Measurements from ENCODE around the gene COX10.

Gene COX10

DNA sequence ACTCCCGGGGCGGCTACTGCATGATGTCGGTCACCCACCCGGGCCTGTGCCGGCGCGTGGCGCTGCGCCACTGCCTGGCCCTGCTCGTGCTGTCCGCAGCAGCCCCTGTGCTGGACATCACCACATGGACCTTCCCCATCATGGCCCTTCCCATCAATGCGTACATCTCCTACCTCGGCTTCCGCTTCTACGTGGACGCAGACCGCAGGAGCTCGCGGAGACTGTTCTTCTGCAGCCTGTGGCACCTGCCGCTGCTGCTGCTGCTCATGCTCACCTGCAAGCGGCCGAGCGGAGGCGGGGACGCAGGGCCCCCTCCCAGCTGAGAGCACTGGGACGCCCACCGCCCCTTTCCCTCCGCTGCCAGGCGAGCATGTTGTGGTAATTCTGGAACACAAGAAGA, 137.6 kb downstream of the COX10 start:
- no peaks in the 10 kb centered on the region for H3K79me2 ChIP-seq (ENCODE audit: low read length)
- no peaks in the 10 kb centered on the region for H3K9me3 ChIP-seq (ENCODE audit: insufficient read depth, low read length)
- H3K4me1 ChIP-seq (ENCODE audit: low read length), result no peaks in the 10 kb centered on the region
- no peak overlapping the region for H3K4me3 ChIP-seq (ENCODE audit: low read length)
- H3K27ac ChIP-seq (ENCODE audit: low read length), result no peak overlapping the region
- H3K4me2 ChIP-seq (ENCODE audit: low read length), result no peak overlapping the region
- H3K27me3 ChIP-seq (ENCODE audit: low read depth, low read length), result no peaks in the 10 kb centered on the region
- TF ChIP-seq EZH2phosphoT487 (IDR thresholded peaks at IDR 0.05; ENCODE audit: low read depth), result no peak
- TF ChIP-seq, protein P1, sequence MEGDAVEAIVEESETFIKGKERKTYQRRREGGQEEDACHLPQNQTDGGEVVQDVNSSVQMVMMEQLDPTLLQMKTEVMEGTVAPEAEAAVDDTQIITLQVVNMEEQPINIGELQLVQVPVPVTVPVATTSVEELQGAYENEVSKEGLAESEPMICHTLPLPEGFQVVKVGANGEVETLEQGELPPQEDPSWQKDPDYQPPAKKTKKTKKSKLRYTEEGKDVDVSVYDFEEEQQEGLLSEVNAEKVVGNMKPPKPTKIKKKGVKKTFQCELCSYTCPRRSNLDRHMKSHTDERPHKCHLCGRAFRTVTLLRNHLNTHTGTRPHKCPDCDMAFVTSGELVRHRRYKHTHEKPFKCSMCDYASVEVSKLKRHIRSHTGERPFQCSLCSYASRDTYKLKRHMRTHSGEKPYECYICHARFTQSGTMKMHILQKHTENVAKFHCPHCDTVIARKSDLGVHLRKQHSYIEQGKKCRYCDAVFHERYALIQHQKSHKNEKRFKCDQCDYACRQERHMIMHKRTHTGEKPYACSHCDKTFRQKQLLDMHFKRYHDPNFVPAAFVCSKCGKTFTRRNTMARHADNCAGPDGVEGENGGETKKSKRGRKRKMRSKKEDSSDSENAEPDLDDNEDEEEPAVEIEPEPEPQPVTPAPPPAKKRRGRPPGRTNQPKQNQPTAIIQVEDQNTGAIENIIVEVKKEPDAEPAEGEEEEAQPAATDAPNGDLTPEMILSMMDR (IDR thresholded peaks at IDR 0.05; ENCODE audit: low read depth, low read length), result no peak
- H4K20me1 ChIP-seq (ENCODE audit: insufficient read depth, low read length), result no peaks in the 10 kb centered on the region
- no peak overlapping the region for H2AFZ ChIP-seq (ENCODE audit: low read depth, low read length)
- peaks cover 7% of the 10 kb centered on the region for H3K36me3 ChIP-seq (replicated peaks; ENCODE audit: low read depth, low read length)
- no peak overlapping the region for H3K9ac ChIP-seq (ENCODE audit: low read length)

DNA sequence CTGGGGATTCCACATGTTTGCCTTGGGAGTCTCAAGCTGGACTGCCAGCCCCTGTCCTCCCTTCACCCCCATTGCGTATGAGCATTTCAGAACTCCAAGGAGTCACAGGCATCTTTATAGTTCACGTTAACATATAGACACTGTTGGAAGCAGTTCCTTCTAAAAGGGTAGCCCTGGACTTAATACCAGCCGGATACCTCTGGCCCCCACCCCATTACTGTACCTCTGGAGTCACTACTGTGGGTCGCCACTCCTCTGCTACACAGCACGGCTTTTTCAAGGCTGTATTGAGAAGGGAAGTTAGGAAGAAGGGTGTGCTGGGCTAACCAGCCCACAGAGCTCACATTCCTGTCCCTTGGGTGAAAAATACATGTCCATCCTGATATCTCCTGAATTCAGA, 138.5 kb downstream of the COX10 start:
- Histone ChIP-seq H3K4me3 (ENCODE audit: low read length) (no peak overlapping the region), H3K9me3 (ENCODE audit: insufficient read depth, low read length) (no peaks in the 10 kb centered on the region), H3K9ac (ENCODE audit: low read length) (no peak overlapping the region), H3K79me2 (ENCODE audit: low read length) (no peaks in the 10 kb centered on the region), H3K4me2 (ENCODE audit: low read length) (no peak overlapping the region), H4K20me1 (ENCODE audit: insufficient read depth, low read length) (no peaks in the 10 kb centered on the region), H2AFZ (ENCODE audit: low read depth, low read length) (no peak overlapping the region), H3K27ac (ENCODE audit: low read length) (no peak overlapping the region), H3K4me1 (ENCODE audit: low read length) (no peaks in the 10 kb centered on the region), H3K36me3 (replicated peaks; ENCODE audit: low read depth, low read length) (peaks cover 10% of the 10 kb centered on the region), H3K27me3 (ENCODE audit: low read depth, low read length) (no peaks in the 10 kb centered on the region)
- TF ChIP-seq, protein P1 (IDR thresholded peaks at IDR 0.05; ENCODE audit: low read depth, low read length), result no peak
- TF ChIP-seq EZH2phosphoT487 (IDR thresholded peaks at IDR 0.05; ENCODE audit: low read depth), result no peak

DNA sequence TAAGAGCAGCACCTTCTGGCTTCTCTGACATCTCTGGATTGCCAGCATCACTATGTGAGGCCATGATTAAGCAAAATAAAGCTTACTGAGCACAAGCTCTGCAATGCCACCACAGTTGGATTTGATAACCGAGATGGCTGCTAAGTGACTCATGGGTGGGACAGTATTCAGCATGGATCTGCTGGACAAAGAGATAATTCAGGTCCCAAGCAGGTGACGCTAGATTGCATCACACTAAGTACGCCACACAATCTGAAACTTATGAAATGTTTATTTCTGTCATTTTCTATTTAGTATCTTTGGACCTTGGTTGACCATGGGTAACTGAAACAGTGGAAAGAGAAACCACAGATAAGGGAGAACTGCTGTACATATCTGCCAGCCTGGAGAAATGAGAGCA, 139.9 kb downstream of the COX10 start:
- Histone ChIP-seq H3K27ac (ENCODE audit: low read length) (no peak overlapping the region), H3K4me3 (ENCODE audit: low read length) (no peak overlapping the region), H3K27me3 (ENCODE audit: low read depth, low read length) (no peaks in the 10 kb centered on the region), H3K79me2 (ENCODE audit: low read length) (no peaks in the 10 kb centered on the region), H3K4me2 (ENCODE audit: low read length) (no peak overlapping the region), H3K36me3 (replicated peaks; ENCODE audit: low read depth, low read length) (peaks cover 10% of the 10 kb centered on the region), H3K9ac (ENCODE audit: low read length) (no peak overlapping the region), H3K9me3 (ENCODE audit: insufficient read depth, low read length) (no peaks in the 10 kb centered on the region), H2AFZ (ENCODE audit: low read depth, low read length) (no peak overlapping the region), H4K20me1 (ENCODE audit: insufficient read depth, low read length) (no peaks in the 10 kb centered on the region), H3K4me1 (ENCODE audit: low read length) (no peaks in the 10 kb centered on the region)
- TF ChIP-seq, protein P1 (IDR thresholded peaks at IDR 0.05; ENCODE audit: low read depth, low read length), result no peak
- no peak for TF ChIP-seq EZH2phosphoT487 (IDR thresholded peaks at IDR 0.05; ENCODE audit: low read depth)

DNA sequence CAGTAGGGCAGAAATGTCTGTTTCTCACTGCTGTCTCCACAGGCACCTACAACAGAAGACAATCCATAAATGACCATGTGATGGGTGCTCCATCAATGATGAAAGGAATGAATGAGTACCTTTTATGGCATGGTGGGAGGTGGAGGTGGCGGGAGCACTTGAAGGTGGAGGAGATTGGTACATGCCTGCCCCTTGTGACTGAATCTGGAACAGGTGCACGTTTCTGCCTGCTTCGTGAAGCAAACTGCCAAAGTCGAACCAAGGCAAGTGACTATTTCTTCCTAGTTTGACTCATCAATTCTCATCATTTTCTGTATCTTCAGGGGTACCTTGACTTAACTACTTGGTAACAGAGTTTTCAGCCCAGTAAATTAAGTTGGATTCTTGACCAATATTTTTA, 141.9 kb downstream of the COX10 start:
- Histone ChIP-seq H3K4me3 (ENCODE audit: low read length) (no peak overlapping the region), H3K27ac (ENCODE audit: low read length) (no peak overlapping the region), H3K4me1 (ENCODE audit: low read length) (no peaks in the 10 kb centered on the region), H3K79me2 (ENCODE audit: low read length) (no peaks in the 10 kb centered on the region), H3K4me2 (ENCODE audit: low read length) (no peak overlapping the region), H3K9ac (ENCODE audit: low read length) (no peak overlapping the region), H3K36me3 (replicated peaks; ENCODE audit: low read depth, low read length) (peaks cover 10% of the 10 kb centered on the region), H4K20me1 (ENCODE audit: insufficient read depth, low read length) (no peaks in the 10 kb centered on the region), H2AFZ (ENCODE audit: low read depth, low read length) (no peak overlapping the region), H3K27me3 (ENCODE audit: low read depth, low read length) (no peaks in the 10 kb centered on the region), H3K9me3 (ENCODE audit: insufficient read depth, low read length) (no peaks in the 10 kb centered on the region)
- TF ChIP-seq, protein P1 (IDR thresholded peaks at IDR 0.05; ENCODE audit: low read depth, low read length), result no peak
- TF ChIP-seq EZH2phosphoT487 (IDR thresholded peaks at IDR 0.05; ENCODE audit: low read depth), result no peak

Measured in OCI-LY3 (cell line).